ENCODE measurements around the gene ATP9A.

The ATP9A gene

DNA sequence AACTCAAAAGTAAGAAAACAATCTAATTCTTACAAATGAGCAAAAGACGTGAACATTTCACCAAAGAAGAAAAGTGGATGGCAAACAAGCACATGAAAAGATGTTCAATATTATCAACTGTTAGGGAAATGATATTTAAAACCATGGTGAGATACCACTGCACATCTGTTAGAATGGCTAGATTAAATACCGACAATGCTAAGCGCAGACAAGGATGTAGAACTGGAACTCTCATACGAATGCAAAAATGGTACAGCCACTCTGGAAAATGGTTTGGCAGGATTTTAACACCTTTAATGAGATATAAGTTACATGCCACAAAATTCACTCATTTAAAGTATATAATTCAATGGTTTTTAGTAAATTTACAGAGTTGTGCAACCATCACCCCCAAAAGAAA is 181.0 kb downstream of the ATP9A start:
- Histone ChIP-seq H3F3A (ENCODE audit: insufficient read depth, low read length) (no peaks in the 10 kb centered on the region), H3K4me1 (ENCODE audit: insufficient read depth, low read length, severe bottlenecking) (no peaks in the 10 kb centered on the region), H3K9me3 (ENCODE audit: low read length) (peaks cover 8% of the 10 kb centered on the region; the same call in 1 of the 2 replicates), H3K4me3 (ENCODE audit: low read depth, low read length, poor library complexity, severe bottlenecking) (no peak overlapping the region), H3K27ac (ENCODE audit: low read depth, low read length, poor library complexity, severe bottlenecking) (no peak overlapping the region), H3K4me2 (ENCODE audit: low read length) (no peak overlapping the region), H3K9me2 (ENCODE audit: low read depth, low read length) (no peaks in the 10 kb centered on the region), H4K20me1 (ENCODE audit: insufficient read depth, low read length) (no peaks in the 10 kb centered on the region), H3K27me3 (ENCODE audit: insufficient read depth, low read length) (peaks cover 9% of the 10 kb centered on the region; the same call in 1 of the 2 replicates), H3K79me2 (ENCODE audit: insufficient read depth, low read length) (no peaks in the 10 kb centered on the region), H3K9ac (ENCODE audit: low read length) (no peak overlapping the region), H3K36me3 (ENCODE audit: insufficient read depth, low read length) (no peaks in the 10 kb centered on the region; the same call in 1 of the 2 replicates), H2AFZ (ENCODE audit: low read length) (no peak overlapping the region)
- TF ChIP-seq, protein P1, sequence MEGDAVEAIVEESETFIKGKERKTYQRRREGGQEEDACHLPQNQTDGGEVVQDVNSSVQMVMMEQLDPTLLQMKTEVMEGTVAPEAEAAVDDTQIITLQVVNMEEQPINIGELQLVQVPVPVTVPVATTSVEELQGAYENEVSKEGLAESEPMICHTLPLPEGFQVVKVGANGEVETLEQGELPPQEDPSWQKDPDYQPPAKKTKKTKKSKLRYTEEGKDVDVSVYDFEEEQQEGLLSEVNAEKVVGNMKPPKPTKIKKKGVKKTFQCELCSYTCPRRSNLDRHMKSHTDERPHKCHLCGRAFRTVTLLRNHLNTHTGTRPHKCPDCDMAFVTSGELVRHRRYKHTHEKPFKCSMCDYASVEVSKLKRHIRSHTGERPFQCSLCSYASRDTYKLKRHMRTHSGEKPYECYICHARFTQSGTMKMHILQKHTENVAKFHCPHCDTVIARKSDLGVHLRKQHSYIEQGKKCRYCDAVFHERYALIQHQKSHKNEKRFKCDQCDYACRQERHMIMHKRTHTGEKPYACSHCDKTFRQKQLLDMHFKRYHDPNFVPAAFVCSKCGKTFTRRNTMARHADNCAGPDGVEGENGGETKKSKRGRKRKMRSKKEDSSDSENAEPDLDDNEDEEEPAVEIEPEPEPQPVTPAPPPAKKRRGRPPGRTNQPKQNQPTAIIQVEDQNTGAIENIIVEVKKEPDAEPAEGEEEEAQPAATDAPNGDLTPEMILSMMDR (IDR thresholded peaks at IDR 0.05; ENCODE audit: low read length), result no peak
- no peak for TF ChIP-seq EZH2 (IDR thresholded peaks at IDR 0.05; ENCODE audit: borderline replicate concordance, low read length)

DNA sequence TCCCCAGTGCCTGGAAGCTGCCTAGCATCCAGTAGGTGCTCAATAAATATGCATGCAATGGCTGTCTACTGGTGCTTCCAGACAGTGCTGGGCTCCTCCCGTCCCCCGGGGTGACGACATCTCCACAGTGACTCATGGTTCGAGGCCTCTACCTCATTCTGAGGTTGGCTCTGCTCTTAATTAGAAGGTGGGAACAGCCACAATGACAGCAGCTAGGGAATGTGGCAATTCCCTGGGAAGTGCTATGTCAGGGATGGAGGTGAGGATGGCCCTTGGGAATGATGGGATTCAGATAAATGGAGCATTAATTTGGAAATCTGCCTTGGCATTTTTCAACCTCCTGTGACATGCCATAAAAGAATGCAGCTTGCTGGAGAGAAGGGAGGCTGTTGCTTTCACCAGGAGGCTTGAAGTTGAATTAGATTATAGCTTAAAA is 182.2 kb downstream of the ATP9A start:
- no peak overlapping the region for H3K4me3 ChIP-seq (ENCODE audit: low read depth, low read length, poor library complexity, severe bottlenecking)
- H4K20me1 ChIP-seq (ENCODE audit: insufficient read depth, low read length), result no peaks in the 10 kb centered on the region
- peaks cover 9% of the 10 kb centered on the region; the same call in 1 of the 2 replicates for H3K27me3 ChIP-seq (ENCODE audit: insufficient read depth, low read length)
- no peaks in the 10 kb centered on the region for H3F3A ChIP-seq (ENCODE audit: insufficient read depth, low read length)
- H2AFZ ChIP-seq (ENCODE audit: low read length), result no peak overlapping the region
- no peaks in the 10 kb centered on the region for H3K9me2 ChIP-seq (ENCODE audit: low read depth, low read length)
- no peak overlapping the region for H3K27ac ChIP-seq (ENCODE audit: low read depth, low read length, poor library complexity, severe bottlenecking)
- H3K79me2 ChIP-seq (ENCODE audit: insufficient read depth, low read length), result no peaks in the 10 kb centered on the region
- no peak overlapping the region for H3K9ac ChIP-seq (ENCODE audit: low read length)
- H3K36me3 ChIP-seq (ENCODE audit: insufficient read depth, low read length), result no peaks in the 10 kb centered on the region; the same call in 1 of the 2 replicates
- no peak overlapping the region for H3K4me2 ChIP-seq (ENCODE audit: low read length)
- peaks cover 8% of the 10 kb centered on the region; the same call in 1 of the 2 replicates for H3K9me3 ChIP-seq (ENCODE audit: low read length)
- TF ChIP-seq EZH2 (IDR thresholded peaks at IDR 0.05; ENCODE audit: borderline replicate concordance, low read length), result no peak
- TF ChIP-seq, protein P1 (IDR thresholded peaks at IDR 0.05; ENCODE audit: low read length), result no peak
- H3K4me1 ChIP-seq (ENCODE audit: insufficient read depth, low read length, severe bottlenecking), result no peaks in the 10 kb centered on the region

DNA sequence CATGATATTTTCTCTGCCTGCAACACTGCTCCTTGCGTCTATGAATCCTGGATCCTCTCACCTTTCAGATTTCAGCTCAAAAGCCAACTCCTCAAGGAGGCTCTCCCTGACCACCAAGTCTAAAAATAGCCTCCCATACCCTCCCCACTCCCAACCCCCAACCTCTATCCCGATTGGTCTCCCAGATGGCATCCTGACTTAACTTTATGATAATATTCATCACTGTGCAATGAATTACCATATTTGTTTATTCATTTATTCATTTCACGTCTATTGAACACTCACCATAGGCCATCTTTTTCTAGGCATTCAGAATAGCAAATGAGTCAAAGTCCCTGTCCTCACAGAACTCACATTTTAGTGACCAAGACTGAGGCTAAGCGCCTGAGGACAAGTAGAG is 183.0 kb downstream of the ATP9A start:
- no peak overlapping the region for H3K9ac ChIP-seq (ENCODE audit: low read length)
- H3F3A ChIP-seq (ENCODE audit: insufficient read depth, low read length), result no peaks in the 10 kb centered on the region
- no peaks in the 10 kb centered on the region; the same call in 1 of the 2 replicates for H3K36me3 ChIP-seq (ENCODE audit: insufficient read depth, low read length)
- no peaks in the 10 kb centered on the region for H3K79me2 ChIP-seq (ENCODE audit: insufficient read depth, low read length)
- TF ChIP-seq, protein P1 (IDR thresholded peaks at IDR 0.05; ENCODE audit: low read length), result no peak
- TF ChIP-seq EZH2 (IDR thresholded peaks at IDR 0.05; ENCODE audit: borderline replicate concordance, low read length), result no peak
- no peak overlapping the region for H3K27ac ChIP-seq (ENCODE audit: low read depth, low read length, poor library complexity, severe bottlenecking)
- no peaks in the 10 kb centered on the region for H3K4me1 ChIP-seq (ENCODE audit: insufficient read depth, low read length, severe bottlenecking)
- peaks cover 8% of the 10 kb centered on the region; the same call in 1 of the 2 replicates for H3K9me3 ChIP-seq (ENCODE audit: low read length)
- no peak overlapping the region for H3K4me2 ChIP-seq (ENCODE audit: low read length)
- no peak overlapping the region for H2AFZ ChIP-seq (ENCODE audit: low read length)
- no peak overlapping the region for H3K4me3 ChIP-seq (ENCODE audit: low read depth, low read length, poor library complexity, severe bottlenecking)
- H3K27me3 ChIP-seq (ENCODE audit: insufficient read depth, low read length), result peaks cover 9% of the 10 kb centered on the region; the same call in 1 of the 2 replicates
- H3K9me2 ChIP-seq (ENCODE audit: low read depth, low read length), result no peaks in the 10 kb centered on the region
- H4K20me1 ChIP-seq (ENCODE audit: insufficient read depth, low read length), result no peaks in the 10 kb centered on the region
